Skeletal muscle tissue (tissue), 4 donors: ENCODE measurements around the gene ATP6V1C2. TPM values are rescaled to one million over a fixed set of nuclear protein-coding genes. Genes with fewer than 3 reads are reported as not detected.
"Not testable (repeated sequence)": the region's sequence is repeated elsewhere in the genome, so short reads cannot be mapped to it uniquely, and the experiment has no call there.

Experiments used
- H3K27ac ChIP-seq: one replicate; pipeline ENCODE4 v1.7.0; 2013; ENCODE audit warnings: mild to moderate bottlenecking, low read depth, low read length, inconsistent platforms
- H3K27me3 ChIP-seq, 3 donors: one replicate each; pipeline ENCODE4 v1.7.0; 2013; ENCODE audit warnings: low read length in 3 of 3; ENCODE audit not compliant: control insufficient read depth in 3 of 3, insufficient read depth in 3 of 3
- H3K36me3 ChIP-seq, 3 donors: one replicate each; pipeline ENCODE4 v1.7.0; 2013; ENCODE audit warnings: low read length in 3 of 3; ENCODE audit not compliant: control insufficient read depth in 3 of 3, insufficient read depth in 3 of 3
- H3K4me1 ChIP-seq, 3 donors: one replicate each; pipeline ENCODE4 v1.7.0; 2013; ENCODE audit warnings: low read length in 3 of 3, mild to moderate bottlenecking in 3 of 3; ENCODE audit not compliant: control insufficient read depth in 3 of 3, insufficient read depth in 3 of 3
- H3K4me3 ChIP-seq, 3 donors: one replicate each; pipeline ENCODE4 v1.7.0; 2013; ENCODE audit warnings: low read length in 3 of 3
- H3K9ac ChIP-seq, 3 donors: one replicate each; pipeline ENCODE4 v1.7.0; 2013; ENCODE audit warnings: low read length in 3 of 3, mild to moderate bottlenecking in 3 of 3, moderate library complexity in 2 of 3, low read depth in 1 of 3
- H3K9me3 ChIP-seq, 3 donors: one replicate each; pipeline ENCODE4 v1.7.0; 2013; ENCODE audit warnings: low read length in 3 of 3; ENCODE audit not compliant: control insufficient read depth in 3 of 3
- total RNA-seq: library from RNA; depleted of rRNA; stranded (reverse); fragments of >200 nt; gene quantifications from one replicate; pipeline ENCODE4 v1.2.3, GENCODE V29; 2014
- donor health status: Osteomylitis.

Gene ATP6V1C2
- total RNA-seq, 1 donor from 2014 or later, result under 0.01 TPM

DNA sequence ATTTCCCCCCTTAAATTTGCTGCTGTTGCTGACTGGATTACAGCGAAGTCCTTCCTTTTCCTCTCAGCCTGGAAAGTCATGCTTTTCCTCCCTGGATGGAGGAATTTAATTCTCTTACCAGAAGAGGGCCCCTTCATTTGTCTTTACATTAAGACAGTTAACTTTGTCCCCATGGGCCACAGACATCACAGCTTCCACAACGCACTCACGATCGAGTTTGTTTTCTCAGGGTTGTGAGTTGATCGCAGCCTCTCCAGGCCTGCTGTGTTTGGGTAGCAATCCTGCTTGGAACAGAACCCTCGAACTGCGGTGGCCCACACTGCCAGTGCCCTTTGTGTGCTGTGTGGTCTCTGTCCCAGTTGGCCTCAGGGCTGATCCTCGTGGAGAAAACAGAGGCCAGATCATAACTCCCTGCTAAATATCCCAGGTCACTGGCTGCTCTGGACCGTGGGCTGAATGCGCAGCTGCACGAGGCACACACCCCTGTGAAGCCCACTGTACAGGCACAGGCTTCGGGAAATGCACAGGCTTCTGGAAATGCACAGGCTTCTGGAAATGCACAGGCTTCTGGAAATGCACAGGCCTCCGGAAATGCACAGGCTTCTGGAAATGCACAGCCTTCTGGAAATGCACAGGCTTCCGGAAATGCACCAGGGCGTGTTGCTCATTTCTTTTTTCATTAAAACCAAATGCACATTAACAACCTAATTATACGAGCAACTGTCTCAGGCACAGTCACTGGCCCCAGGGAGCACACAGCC is 93.3 kb downstream of the ATP6V1C2 start:
- Histone ChIP-seq H3K27ac (no peak overlapping the region), H3K4me3 (no peak overlapping the region), H3K4me1 (peaks cover 10 to 20% (median 17%) of the 10 kb centered on the region in 3 donors), H3K36me3 (no peaks in the 10 kb centered on the region), H3K27me3 (peaks cover 0 to 2% (median 0%) of the 10 kb centered on the region in 3 donors), H3K9ac (no peak overlapping the region), H3K9me3 (no peaks in the 10 kb centered on the region)

DNA sequence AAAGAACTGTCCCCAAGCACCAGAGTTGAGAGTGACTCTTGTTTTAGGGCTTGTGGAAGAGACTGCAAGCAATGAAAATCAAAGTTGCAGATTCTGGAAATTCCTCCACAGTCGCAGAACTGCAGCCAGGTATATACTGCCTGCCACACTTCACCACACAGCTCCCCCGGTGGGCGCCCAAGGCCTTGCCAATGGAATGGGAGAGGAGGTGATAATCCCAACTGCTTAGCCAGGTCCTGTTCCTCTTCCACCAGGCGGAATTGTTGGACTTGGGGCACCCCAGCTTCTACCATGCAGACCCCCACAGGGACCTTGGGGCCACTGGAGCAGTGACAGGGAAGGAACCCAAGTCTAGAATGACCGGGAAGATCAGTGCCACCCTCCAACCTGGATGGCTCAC is 96.0 kb downstream of the ATP6V1C2 start:
- Histone ChIP-seq H3K36me3 (no peaks in the 10 kb centered on the region), H3K4me3 (no peak overlapping the region), H3K9me3 (no peaks in the 10 kb centered on the region), H3K9ac (no peak overlapping the region), H3K27ac (no peak overlapping the region), H3K4me1 (peaks cover 3 to 9% (median 7%) of the 10 kb centered on the region in 3 donors), H3K27me3 (peaks cover 0 to 5% (median 0%) of the 10 kb centered on the region in 3 donors)

DNA sequence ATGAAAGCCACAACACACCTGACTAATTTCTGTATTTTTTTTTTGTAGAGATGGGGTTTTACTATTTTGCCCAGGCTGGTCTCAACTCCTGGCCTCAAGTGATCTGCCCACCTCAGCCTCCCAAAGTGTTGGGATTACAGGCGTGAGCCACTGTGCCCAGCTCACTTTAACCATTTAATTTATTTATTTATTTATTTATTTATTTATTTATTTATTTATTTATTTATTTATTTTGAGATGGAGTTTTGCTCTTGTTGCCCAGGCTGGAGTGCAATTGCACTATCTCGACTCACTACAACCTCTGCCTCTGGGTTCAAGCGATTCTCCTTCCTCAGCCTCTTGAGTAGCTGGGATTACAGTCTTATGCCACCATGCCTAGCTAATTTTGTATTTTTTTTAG is 96.9 kb downstream of the ATP6V1C2 start:
- not testable (repeated sequence) for H3K27ac ChIP-seq, H3K9me3 ChIP-seq, H3K4me1 ChIP-seq, H3K36me3 ChIP-seq, H3K27me3 ChIP-seq, H3K4me3 ChIP-seq, H3K9ac ChIP-seq

DNA sequence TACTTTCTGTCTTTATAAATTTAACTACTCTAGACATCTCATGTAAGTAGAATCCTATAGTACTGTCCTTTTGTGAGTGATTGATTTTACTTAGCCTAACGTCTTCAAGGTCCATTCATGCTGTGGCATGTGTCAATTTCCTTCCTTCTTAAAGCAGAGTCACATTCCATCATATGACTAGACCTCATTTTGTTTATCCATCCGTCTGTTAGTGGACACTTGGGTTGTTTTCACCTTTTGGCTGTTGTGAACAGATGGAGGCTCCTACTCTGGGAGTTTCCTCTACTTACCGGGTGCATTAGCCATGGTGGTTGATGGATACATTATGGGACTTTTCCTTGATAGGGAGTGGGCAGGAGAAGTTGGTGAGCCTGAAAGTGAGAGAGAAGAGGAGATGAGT is 97.6 kb downstream of the ATP6V1C2 start:
- no peaks in the 10 kb centered on the region for H3K36me3 ChIP-seq
- peaks cover 0 to 6% (median 3%) of the 10 kb centered on the region in 3 donors for H3K4me1 ChIP-seq
- H3K9ac ChIP-seq, result no peak overlapping the region
- H3K27ac ChIP-seq, result no peak overlapping the region
- H3K27me3 ChIP-seq, result peaks cover 0 to 7% (median 0%) of the 10 kb centered on the region in 3 donors
- H3K9me3 ChIP-seq, result no peaks in the 10 kb centered on the region
- no peak overlapping the region for H3K4me3 ChIP-seq

DNA sequence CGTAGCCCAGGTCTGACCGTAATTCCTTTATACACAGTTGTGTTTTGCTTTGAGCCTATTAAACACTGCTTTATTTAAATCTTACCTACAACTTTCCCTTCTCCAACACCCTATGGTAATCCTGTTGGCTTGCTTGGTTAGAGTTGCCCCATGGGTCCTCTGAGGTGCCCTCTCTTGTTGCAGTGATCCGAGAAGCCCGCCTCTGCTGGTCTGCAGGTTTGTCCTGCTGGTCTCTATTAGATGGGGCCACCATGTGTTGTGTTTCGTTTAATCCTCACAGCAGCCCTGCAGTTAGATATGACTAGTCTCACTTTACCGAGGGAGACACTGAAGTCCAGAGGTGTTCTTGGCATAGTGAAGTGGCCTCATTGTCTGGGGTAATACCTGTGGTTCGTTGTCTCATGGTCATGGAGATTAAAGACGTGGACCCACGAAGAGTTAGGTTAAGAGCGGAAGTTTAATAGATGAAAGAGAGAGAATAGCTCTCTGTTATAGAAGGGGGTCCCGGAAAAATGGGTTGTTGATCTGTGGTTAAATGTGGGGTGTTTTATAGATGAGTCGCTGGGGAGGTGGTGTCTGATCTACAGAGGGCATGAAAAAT is 98.4 kb downstream of the ATP6V1C2 start:
- no peaks in the 10 kb centered on the region for H3K36me3 ChIP-seq
- H3K27me3 ChIP-seq, result peaks cover 0 to 11% (median 0%) of the 10 kb centered on the region in 3 donors
- no peak overlapping the region for H3K27ac ChIP-seq
- H3K4me3 ChIP-seq, result no peak overlapping the region
- H3K9ac ChIP-seq, result no peak overlapping the region
- H3K4me1 ChIP-seq, result peaks cover 0 to 3% (median under 1%) of the 10 kb centered on the region in 3 donors
- H3K9me3 ChIP-seq, result no peaks in the 10 kb centered on the region

DNA sequence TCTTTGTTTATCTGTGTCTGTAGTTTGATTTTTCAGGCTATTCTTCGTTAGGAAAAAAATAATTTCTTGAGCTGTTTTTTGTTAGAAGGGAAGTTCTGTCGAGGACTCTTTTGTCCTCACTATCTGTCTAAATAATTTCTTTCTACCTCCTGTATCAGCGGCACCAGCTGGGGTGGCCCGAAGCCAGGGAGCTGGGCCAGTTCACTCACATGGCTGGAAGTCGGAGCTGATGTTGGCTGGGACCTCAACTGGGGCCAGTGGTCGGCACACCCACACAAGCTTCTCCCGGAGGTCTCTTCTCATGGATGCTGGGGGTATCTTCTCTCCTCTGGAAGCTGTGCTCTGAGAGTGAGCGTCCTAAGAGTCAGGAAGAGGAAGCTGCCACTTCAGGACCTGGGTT is 99.1 kb downstream of the ATP6V1C2 start:
- Histone ChIP-seq H3K27me3 (peaks cover 0 to 11% (median 0%) of the 10 kb centered on the region in 3 donors), H3K27ac (no peak overlapping the region), H3K9me3 (no peaks in the 10 kb centered on the region), H3K4me1 (peaks cover 0 to 3% (median 0%) of the 10 kb centered on the region in 3 donors), H3K36me3 (no peaks in the 10 kb centered on the region), H3K4me3 (no peak overlapping the region), H3K9ac (no peak overlapping the region)

DNA sequence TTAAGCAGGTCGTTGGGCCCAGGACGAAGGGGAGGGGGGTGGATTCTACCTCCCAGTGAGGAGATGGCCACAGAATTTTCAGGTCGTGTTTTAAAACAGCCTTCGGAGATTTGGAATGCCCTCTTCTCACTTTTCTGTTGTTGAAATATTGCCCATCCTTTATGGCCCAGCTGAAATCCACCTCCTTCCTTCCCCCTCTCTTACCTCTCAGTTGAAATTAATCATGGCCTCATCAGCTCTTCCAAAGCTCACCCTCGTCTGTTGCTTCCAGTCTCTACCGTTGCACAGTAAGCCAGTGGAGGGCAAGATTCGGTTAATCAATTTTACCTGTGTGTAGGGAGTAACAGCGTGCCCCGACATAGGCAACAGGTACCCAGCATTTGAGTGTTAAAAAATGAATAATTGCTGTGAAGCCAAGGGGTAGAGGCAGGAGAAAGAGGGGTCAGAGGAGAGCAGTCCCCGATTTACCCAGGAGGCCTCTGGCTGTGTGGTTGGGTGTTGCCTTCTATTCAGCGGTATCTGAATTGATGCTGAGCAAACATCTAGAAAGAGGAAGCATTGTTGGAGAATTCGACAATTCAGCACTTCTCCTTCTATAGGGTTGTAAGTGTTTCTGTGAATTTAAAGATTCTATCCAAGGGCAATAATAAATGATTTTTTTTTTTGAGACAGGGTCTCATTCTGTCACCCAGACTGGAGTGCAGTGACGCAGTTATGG is 99.7 kb downstream of the ATP6V1C2 start:
- H3K27ac ChIP-seq, result no peak overlapping the region
- no peak overlapping the region for H3K9ac ChIP-seq
- H3K4me1 ChIP-seq, result peaks cover 0 to 3% (median 0%) of the 10 kb centered on the region in 3 donors
- no peak overlapping the region for H3K4me3 ChIP-seq
- H3K36me3 ChIP-seq, result no peaks in the 10 kb centered on the region
- peaks cover 0 to 11% (median 0%) of the 10 kb centered on the region in 3 donors for H3K27me3 ChIP-seq
- no peaks in the 10 kb centered on the region for H3K9me3 ChIP-seq

DNA sequence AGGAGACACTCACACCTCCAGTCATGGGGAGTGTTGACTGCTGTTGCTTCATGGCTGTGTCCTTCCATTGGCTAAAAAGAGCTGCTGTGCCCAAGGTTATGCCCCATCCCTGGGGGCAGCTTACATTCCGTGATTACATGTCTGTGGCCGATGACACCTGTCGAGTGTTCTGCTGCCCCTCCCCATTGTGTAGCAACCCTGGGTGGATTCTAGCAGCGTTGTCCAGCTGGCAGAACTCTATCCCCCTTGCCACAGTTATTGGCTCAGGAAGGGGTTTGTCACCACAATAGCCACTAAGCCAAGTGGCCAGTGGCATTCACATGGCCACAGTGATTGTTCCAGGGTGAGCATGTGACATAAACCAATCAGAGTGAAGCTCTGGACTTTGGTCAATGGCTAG is 102.8 kb downstream of the ATP6V1C2 start:
- H3K27me3 ChIP-seq, result peaks cover 4 to 20% (median 11%) of the 10 kb centered on the region in 3 donors
- H3K27ac ChIP-seq, result no peak overlapping the region
- no peaks in the 10 kb centered on the region for H3K9me3 ChIP-seq
- no peak overlapping the region for H3K4me3 ChIP-seq
- no peaks in the 10 kb centered on the region for H3K36me3 ChIP-seq
- no peak overlapping the region for H3K9ac ChIP-seq
- H3K4me1 ChIP-seq, result peaks cover 0 to 3% (median 0%) of the 10 kb centered on the region in 3 donors

DNA sequence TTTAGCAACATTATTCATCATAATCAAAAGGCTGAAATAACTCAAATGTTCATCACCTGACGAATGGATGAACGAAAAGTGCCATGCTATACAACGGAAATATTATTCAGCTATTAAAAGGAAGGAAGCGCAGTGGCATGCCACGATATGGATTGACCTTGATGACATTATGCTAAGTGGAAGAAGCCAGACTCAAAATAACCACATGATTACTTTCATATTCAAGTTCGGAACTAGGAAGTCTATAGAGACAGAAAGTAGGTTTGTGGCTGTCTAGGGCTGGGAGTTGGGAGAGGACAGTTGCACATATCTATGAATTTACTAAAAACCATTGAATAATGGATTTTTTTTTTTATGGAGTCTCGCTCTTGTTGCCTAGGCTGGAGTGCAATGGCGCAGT is 104.6 kb downstream of the ATP6V1C2 start:
- H3K4me1 ChIP-seq, result no peaks in the 10 kb centered on the region
- no peaks in the 10 kb centered on the region for H3K9me3 ChIP-seq
- no peak overlapping the region for H3K4me3 ChIP-seq
- peaks cover 7 to 26% (median 24%) of the 10 kb centered on the region in 3 donors for H3K27me3 ChIP-seq
- H3K36me3 ChIP-seq, result no peaks in the 10 kb centered on the region
- H3K27ac ChIP-seq, result no peak overlapping the region
- H3K9ac ChIP-seq, result no peak overlapping the region

DNA sequence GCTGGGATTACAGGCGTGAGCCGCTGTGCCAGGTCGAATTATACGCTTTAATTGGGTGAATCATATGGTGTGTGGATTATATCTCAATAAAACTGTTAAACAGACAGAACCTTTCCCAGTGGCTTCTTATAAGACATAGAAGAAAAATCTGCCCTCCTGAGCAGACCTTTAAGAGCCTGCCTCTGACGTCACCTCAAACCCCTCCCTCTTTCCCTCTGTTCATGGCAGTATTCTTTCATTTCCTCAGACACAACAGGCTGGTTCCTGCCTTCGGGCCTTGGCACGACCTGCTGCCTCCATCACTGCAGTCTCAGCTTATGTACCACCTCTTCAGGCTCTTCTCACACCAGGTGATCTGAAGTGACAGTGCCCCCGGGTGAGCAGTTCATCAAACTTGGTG is 105.2 kb downstream of the ATP6V1C2 start:
- no peak overlapping the region for H3K4me3 ChIP-seq
- H3K4me1 ChIP-seq, result no peaks in the 10 kb centered on the region
- H3K9me3 ChIP-seq, result no peaks in the 10 kb centered on the region
- no peaks in the 10 kb centered on the region for H3K36me3 ChIP-seq
- H3K9ac ChIP-seq, result no peak overlapping the region
- H3K27me3 ChIP-seq, result peaks cover 13 to 32% (median 30%) of the 10 kb centered on the region in 3 donors
- no peak overlapping the region for H3K27ac ChIP-seq
